Neural cell (in vitro differentiated cells): Measurements from ENCODE around the gene FCN2. TPM values are rescaled to one million over a fixed set of nuclear protein-coding genes. Genes with fewer than 3 reads are reported as not detected.

Source experiments
- H2AFZ ChIP-seq: fragments of 200-600, 300-800 bp; sonication (generic), shearing (Covaris generic); 2 replicates; pipeline ENCODE4 v1.6.0; 2014; ENCODE audit warnings: low read depth, mild to moderate bottlenecking, antibody characterized with exemption, low read length, moderate library complexity
- H3F3A ChIP-seq: fragments of 200-600 bp; shearing (Covaris generic); 2 replicates; pipeline ENCODE4 v1.6.1; 2016; ENCODE audit warnings: mild to moderate bottlenecking, moderate library complexity, mixed read lengths, antibody characterized with exemption, low read length; ENCODE audit not compliant: insufficient read depth, poor library complexity, severe bottlenecking
- H3K27ac ChIP-seq: fragments of 200-600, 300-800 bp; sonication (generic), shearing (Covaris generic); 2 replicates; pipeline ENCODE4 v1.5.1; 2014; ENCODE audit warnings: mild to moderate bottlenecking, low read length, moderate library complexity
- H3K27me3 ChIP-seq: fragments of 300-800, 200-600 bp; sonication (generic), shearing (Covaris generic); 2 replicates; pipeline ENCODE4 v1.6.0; 2014; ENCODE audit warnings: mild to moderate bottlenecking, low read depth, low read length, moderate library complexity; ENCODE audit not compliant: insufficient read depth
- H3K36me3 ChIP-seq: fragments of 300-800, 200-600 bp; sonication (generic), shearing (Covaris generic); 2 replicates; pipeline ENCODE4 v1.5.1; 2014; ENCODE audit warnings: mild to moderate bottlenecking, antibody characterized with exemption, low read length, moderate library complexity; ENCODE audit not compliant: insufficient read depth
- H3K4me2 ChIP-seq: fragments of 300-800, 200-600 bp; sonication (generic), shearing (Covaris generic); 2 replicates; pipeline ENCODE4 v1.6.0; 2014; ENCODE audit warnings: mild to moderate bottlenecking, low read length
- H3K4me3 ChIP-seq: fragments of 300-800, 200-600 bp; sonication (generic), shearing (Covaris generic); 2 replicates; pipeline ENCODE4 v1.5.1; 2014; ENCODE audit warnings: mild to moderate bottlenecking, low read length, moderate library complexity
- H3K79me2 ChIP-seq: fragments of 200-600 bp; shearing (Covaris generic); replicated peaks from 2 replicates; pipeline ENCODE4 v1.6.0; 2014; ENCODE audit warnings: mild to moderate bottlenecking, low read length, moderate library complexity; ENCODE audit not compliant: insufficient read depth
- H3K9ac ChIP-seq: fragments of 300-800, 200-600 bp; sonication (generic), shearing (Covaris generic); 2 replicates; pipeline ENCODE4 v1.6.1; 2016; ENCODE audit warnings: mild to moderate bottlenecking, low read length, mixed read lengths
- H3K9me2 ChIP-seq: fragments of 200-600 bp; shearing (Covaris generic); 2 replicates; pipeline ENCODE4 v1.6.1; 2016; ENCODE audit warnings: mild to moderate bottlenecking, low read length, mixed read lengths; ENCODE audit not compliant: insufficient read depth
- H3K9me3 ChIP-seq: fragments of 200-600, 300-800 bp; sonication (generic), shearing (Covaris generic); 2 replicates; pipeline ENCODE4 v1.6.1; 2016; ENCODE audit warnings: mild to moderate bottlenecking, mixed run types, low read length, moderate library complexity, mixed read lengths
- H4K20me1 ChIP-seq: fragments of 200-600 bp; shearing (Covaris generic); 2 replicates; pipeline ENCODE4 v1.6.1; 2016; ENCODE audit warnings: mild to moderate bottlenecking, mixed run types; ENCODE audit not compliant: insufficient read depth
- CTCF ChIP-seq: fragments of 450-650 bp; IDR thresholded peaks from 2 replicates; pipeline ENCODE4 v1.5.1; 2014; ENCODE audit warnings: antibody characterized with exemption, mild to moderate bottlenecking, moderate library complexity; ENCODE audit not compliant: poor library complexity, severe bottlenecking
- EP300 ChIP-seq: fragments of 450-650 bp; conservative IDR thresholded peaks from 2 replicates; pipeline ENCODE4 v1.6.1; 2014; ENCODE audit warnings: antibody characterized with exemption, mild to moderate bottlenecking, moderate library complexity; ENCODE audit not compliant: poor library complexity, severe bottlenecking
- EZH2 ChIP-seq: fragments of 200-600, 300-800 bp; shearing (Covaris generic), sonication (generic); IDR thresholded peaks from 2 replicates; pipeline ENCODE4 v1.6.1; 2014; ENCODE audit warnings: antibody characterized with exemption, low read length, borderline replicate concordance, mild to moderate bottlenecking; ENCODE audit not compliant: insufficient read depth, poor library complexity, severe bottlenecking
- MXI1 ChIP-seq: fragments of 450-650 bp; conservative IDR thresholded peaks from 2 replicates; pipeline ENCODE4 v1.6.1; 2014; ENCODE audit warnings: antibody characterized with exemption, mild to moderate bottlenecking; ENCODE audit not compliant: poor library complexity, severe bottlenecking
- POLR2AphosphoS5 ChIP-seq: IDR thresholded peaks from 2 replicates; pipeline ENCODE4 v1.6.1; 2012
- RAD21 ChIP-seq: fragments of 450-650 bp; conservative IDR thresholded peaks from 2 replicates; pipeline ENCODE4 v1.6.1; 2014; ENCODE audit warnings: antibody characterized with exemption, mild to moderate bottlenecking, moderate library complexity
- REST ChIP-seq: IDR thresholded peaks from 2 replicates; pipeline ENCODE4 v1.6.1; 2012; ENCODE audit warnings: borderline replicate concordance
- SMC3 ChIP-seq: fragments of 450-650 bp; conservative IDR thresholded peaks from 2 replicates; pipeline ENCODE4 v1.6.1; 2014; ENCODE audit warnings: antibody characterized with exemption, mild to moderate bottlenecking, moderate library complexity; ENCODE audit not compliant: poor library complexity
- TAF1 ChIP-seq: IDR thresholded peaks from 2 replicates; pipeline ENCODE4 v1.6.1; 2012; ENCODE audit warnings: low read depth
- polyA plus RNA-seq: library from polyadenylated mRNA; depleted of rRNA; stranded (reverse); fragments of >200 nt; gene quantifications from 2 replicates; pipeline ENCODE4 v1.2.3, GENCODE V29; 2014

FCN2 gene
- polyA plus RNA-seq, 1 donor from 2014 or later: not detected

DNA sequence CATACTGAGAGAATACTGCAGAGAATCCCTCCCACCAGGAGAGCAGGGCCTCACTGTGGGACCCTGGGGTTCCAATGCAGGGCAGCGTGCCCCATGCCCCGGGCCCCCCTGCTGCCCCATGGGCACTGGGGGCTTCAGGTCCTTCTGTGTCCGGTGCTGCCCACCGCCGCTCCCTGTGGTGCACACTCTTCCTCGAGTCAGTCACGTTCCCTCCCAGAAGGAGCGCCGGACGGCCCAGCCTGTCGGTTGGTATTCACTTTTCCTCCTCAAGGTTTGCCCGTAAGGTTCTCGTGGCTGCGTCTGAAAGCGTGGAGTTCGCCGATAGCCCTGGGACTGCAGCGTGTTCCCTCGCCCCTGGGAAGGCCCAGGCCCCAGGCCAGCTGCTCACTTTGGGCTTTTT, 48.1 kb upstream of the FCN2 start:
- no peak for TF ChIP-seq EZH2
- no peak for TF ChIP-seq SMC3
- TF ChIP-seq MXI1: no peak
- no peak for TF ChIP-seq CTCF
- no peak for TF ChIP-seq POLR2AphosphoS5
- no peak overlapping the region for H3K27ac ChIP-seq
- no peaks in the 10 kb centered on the region for H3F3A ChIP-seq
- no peaks in the 10 kb centered on the region for H3K9me2 ChIP-seq
- H3K36me3 ChIP-seq: no peaks in the 10 kb centered on the region
- H3K9ac ChIP-seq: no peak overlapping the region
- H3K9me3 ChIP-seq: no peaks in the 10 kb centered on the region
- no peak overlapping the region for H3K4me2 ChIP-seq
- no peak overlapping the region for H3K4me3 ChIP-seq
- no peak overlapping the region for H2AFZ ChIP-seq
- no peaks in the 10 kb centered on the region for H4K20me1 ChIP-seq
- no peaks in the 10 kb centered on the region for H3K27me3 ChIP-seq
- no peaks in the 10 kb centered on the region for H3K79me2 ChIP-seq

GRCh38 chr9:134833294-134833880, 47.2 kb upstream of the FCN2 start:
- Histone ChIP-seq H3K79me2 (no peaks in the 10 kb centered on the region), H3K9me3 (no peaks in the 10 kb centered on the region), H3K9me2 (no peaks in the 10 kb centered on the region), H3K9ac (no peak overlapping the region), H3K4me3 (no peak overlapping the region), H2AFZ (no peak overlapping the region), H3K4me2 (no peak overlapping the region), H3K27me3 (no peaks in the 10 kb centered on the region), H3K36me3 (no peaks in the 10 kb centered on the region), H3F3A (no peaks in the 10 kb centered on the region), H3K27ac (no peak overlapping the region), H4K20me1 (no peaks in the 10 kb centered on the region)
- TF ChIP-seq EZH2 (no peak), MXI1 (no peak), EP300 (no peak), TAF1 (no peak), CTCF (no peak), POLR2AphosphoS5 (no peak), RAD21 (no peak), REST (no peak), SMC3 (no peak)
